HEK293 (cell line): ENCODE data around the gene SLC27A2.

Source experiments
- CTCF ChIP-seq: fragments of 450-650 bp; formaldehyde crosslinking; IDR thresholded peaks from 2 replicates; pipeline ENCODE4 v1.5.1; 2016; ENCODE audit warnings: missing biosample characterization, missing genetic modification characterization
- ZNF274 ChIP-seq, 2 experiments: fragments of 200-500 bp in 1 of 2; fragments of 450-650 bp in 1 of 2; sonication (Bioruptor generic) in 1 of 2; formaldehyde crosslinking in 1 of 2; IDR thresholded peaks; 2 replicates each; pipeline versions ENCODE4 v1.5.1 to v1.6.1; 2014 to 2016; ENCODE audit warnings: borderline replicate concordance in 1 of 2, inconsistent platforms in 1 of 2, low read length in 1 of 2, missing biosample characterization in 1 of 2, missing genetic modification characterization in 1 of 2
- ZSCAN18 ChIP-seq: fragments of 450-650 bp; formaldehyde crosslinking; IDR thresholded peaks from 2 replicates; pipeline ENCODE4 v1.5.1; 2016; ENCODE audit warnings: missing biosample characterization, missing genetic modification characterization

- TF ChIP-seq ZNF274 (IDR thresholded peaks at IDR 0.05; ENCODE audit: low read length) = no peak
- TF ChIP-seq ZNF274 (tag by site-specific recombination; IDR thresholded peaks at IDR 0.05; ENCODE audit: borderline replicate concordance) = no peak
- TF ChIP-seq CTCF (tag by site-specific recombination) = no peak
- no peak for TF ChIP-seq ZSCAN18
Measured at GRCh38 chr15:50168783-50169411, 13.1 kb upstream of the SLC27A2 start.
